NCI-H2227 (cell line): ENCODE data around the gene WDFY4.

ENCODE experiments used
- DNase-seq: peaks from one replicate; lab custom pipeline; 2025; ENCODE audit not compliant: unreplicated experiment; lab: John Stamatoyannopoulos, UW

The WDFY4 gene

GRCh38 chr10:48767373-48768143 lies 82.9 kb downstream of the WDFY4 start:
- no peak for DNase-seq

- DNase-seq, result no peak
Observed at GRCh38 chr10:48768144-48768766, 83.6 kb downstream of the WDFY4 start.

- DNase-seq, result no peak
Observed at GRCh38 chr10:48768926-48769325, 84.3 kb downstream of the WDFY4 start.

- DNase-seq, result no peak
Observed at GRCh38 chr10:48769706-48770435, 85.2 kb downstream of the WDFY4 start.

- DNase-seq, result no peak
Observed at GRCh38 chr10:48770561-48771089, 86.0 kb downstream of the WDFY4 start.

- no peak for DNase-seq
Observed at GRCh38 chr10:48771234-48771633, 86.6 kb downstream of the WDFY4 start.

- no peak for DNase-seq
Observed at GRCh38 chr10:48772059-48772458, 87.4 kb downstream of the WDFY4 start.

GRCh38 chr10:48773580-48773979 lies 88.9 kb downstream of the WDFY4 start:
- DNase-seq, result no peak

- no peak for DNase-seq
Observed at GRCh38 chr10:48774416-48775205, 89.9 kb downstream of the WDFY4 start.

- no peak for DNase-seq
Observed at GRCh38 chr10:48775206-48775517, 90.5 kb downstream of the WDFY4 start.

GRCh38 chr10:48776005-48776522 lies 91.4 kb downstream of the WDFY4 start:
- no peak for DNase-seq

- DNase-seq, result no peak
Observed at GRCh38 chr10:48776528-48776927, 91.9 kb downstream of the WDFY4 start.

- DNase-seq, result no peak
Observed at GRCh38 chr10:48777110-48777509, 92.4 kb downstream of the WDFY4 start.

- no peak for DNase-seq
Observed at GRCh38 chr10:48778193-48778857, 93.7 kb downstream of the WDFY4 start.

- DNase-seq, result no peak
Observed at GRCh38 chr10:48779077-48779476, 94.4 kb downstream of the WDFY4 start.

- DNase-seq, result no peak
Observed at GRCh38 chr10:48779546-48780152, 95.0 kb downstream of the WDFY4 start.

- no peak for DNase-seq
Observed at GRCh38 chr10:48780341-48780740, 95.7 kb downstream of the WDFY4 start.

- DNase-seq, result no peak
Observed at GRCh38 chr10:48782386-48782785, 97.7 kb downstream of the WDFY4 start.

GRCh38 chr10:48784031-48784430 lies 99.4 kb downstream of the WDFY4 start:
- DNase-seq, result no peak

GRCh38 chr10:48785796-48786195 lies 101.1 kb downstream of the WDFY4 start:
- no peak for DNase-seq
